CD4-positive, alpha-beta T cell (primary cell): Measurements from ENCODE around the gene SSNA1. TPM values are rescaled to one million over a fixed set of nuclear protein-coding genes. Genes with fewer than 3 reads are reported as not detected.

Experiments
- ATAC-seq: fragments of 200-7000 bp; cut with Tn5 transposase; one replicate; pipeline ENCODE4 v1.10.0; 2022; ENCODE audit warnings: mild to moderate bottlenecking; ENCODE audit not compliant: poor library complexity
- CTCF ChIA-PET: fragments of 350-600 bp; sonication (Branson Sonifier 250); formaldehyde crosslinking; loops from one replicate; lab custom pipeline; 2021; ENCODE audit warnings: antibody characterized with exemption, inconsistent platforms; lab: Charles Lee
- POLR2A ChIA-PET: fragments of 350-600 bp; sonication (Branson Sonifier 250); formaldehyde crosslinking; loops from one replicate; lab custom pipeline; 2021; ENCODE audit warnings: antibody characterized with exemption, inconsistent platforms; lab: Charles Lee
- DNase-seq, 14 experiments: peaks; one replicate each; pipeline ENCODE4 v3.0.0-alpha.2; 2013 to 2020; ENCODE audit warnings: mixed read lengths in 2 of 14
- H3K27ac ChIP-seq, 2 donors: one replicate each; pipeline versions ENCODE4 v1.5.1 to v1.7.0; 2013; ENCODE audit warnings: low read length in 2 of 2, low read depth in 1 of 2, mild to moderate bottlenecking in 1 of 2
- H3K27me3 ChIP-seq, 2 experiments: 1 replicate in 1 of 2; 2 replicates in 1 of 2; pipeline versions ENCODE4 v1.6.1 to v1.7.0; 2013; ENCODE audit warnings: low read length in 2 of 2, control low read depth in 1 of 2, mild to moderate bottlenecking in 1 of 2, moderate library complexity in 1 of 2; ENCODE audit not compliant: insufficient read depth in 2 of 2, control insufficient read depth in 1 of 2
- H3K36me3 ChIP-seq: one replicate; pipeline ENCODE4 v1.6.1; 2013; ENCODE audit warnings: low read length, control low read depth; ENCODE audit not compliant: insufficient read depth
- H3K4me1 ChIP-seq: one replicate; pipeline ENCODE4 v1.6.1; 2013; ENCODE audit warnings: low read length, control low read depth; ENCODE audit not compliant: insufficient read depth
- H3K4me3 ChIP-seq: one replicate; pipeline ENCODE4 v1.5.1; 2013; ENCODE audit warnings: mild to moderate bottlenecking, low read length, moderate library complexity
- H3K9me3 ChIP-seq, 2 experiments: 1 replicate in 1 of 2; 2 replicates in 1 of 2; pipeline versions ENCODE4 v1.6.1 to v1.7.0; 2013; ENCODE audit warnings: low read length in 2 of 2, mild to moderate bottlenecking in 2 of 2, control low read depth in 1 of 2, moderate library complexity in 1 of 2; ENCODE audit not compliant: control insufficient read depth in 1 of 2, insufficient read depth in 1 of 2
- H3K27ac Mint-ChIP-seq: one replicate; pipeline ENCODE4 v1.8.0; 2020; ENCODE audit warnings: mixed read lengths
- H3K27me3 Mint-ChIP-seq: one replicate; pipeline ENCODE4 v1.8.0; 2021; ENCODE audit warnings: mixed read lengths
- H3K36me3 Mint-ChIP-seq: one replicate; pipeline ENCODE4 v1.8.0; 2021; ENCODE audit warnings: low read depth, mixed read lengths
- H3K4me1 Mint-ChIP-seq: one replicate; pipeline ENCODE4 v1.8.0; 2021; ENCODE audit warnings: low read depth, mixed read lengths
- H3K4me3 Mint-ChIP-seq: one replicate; pipeline ENCODE4 v1.8.0; 2020; ENCODE audit warnings: mild to moderate bottlenecking, mixed read lengths
- H3K9me3 Mint-ChIP-seq: one replicate; pipeline ENCODE4 v1.8.0; 2020; ENCODE audit warnings: mixed read lengths
- intact Hi-C, 2 experiments: fragments of 100-400 bp; cut with DNase I in 1 of 2; cut with micrococcal nuclease in 1 of 2; formaldehyde crosslinking; loops; one replicate each; pipeline versions ENCODE4 v1.15.1 to v1.9.0; 2023 to 2025; cut with DNase I, micrococcal nuclease
- total RNA-seq, 174 experiments: library from RNA in 2 of 174; stranded (reverse) in 2 of 174; gene quantifications; one replicate each; pipeline ENCODE4 v1.2.3 and lab custom pipeline; 2021 to 2026
- TF ChIP-seq, protein P1 (sequence below): fragments of 200-600 bp; IDR thresholded peaks from one replicate; pipeline ENCODE4 v1.8.0; 2022; ENCODE audit warnings: antibody characterized with exemption, mild to moderate bottlenecking

SSNA1 gene
- total RNA-seq, 2 experiments from 2014 or later: 30.1 to 30.5 TPM

DNA sequence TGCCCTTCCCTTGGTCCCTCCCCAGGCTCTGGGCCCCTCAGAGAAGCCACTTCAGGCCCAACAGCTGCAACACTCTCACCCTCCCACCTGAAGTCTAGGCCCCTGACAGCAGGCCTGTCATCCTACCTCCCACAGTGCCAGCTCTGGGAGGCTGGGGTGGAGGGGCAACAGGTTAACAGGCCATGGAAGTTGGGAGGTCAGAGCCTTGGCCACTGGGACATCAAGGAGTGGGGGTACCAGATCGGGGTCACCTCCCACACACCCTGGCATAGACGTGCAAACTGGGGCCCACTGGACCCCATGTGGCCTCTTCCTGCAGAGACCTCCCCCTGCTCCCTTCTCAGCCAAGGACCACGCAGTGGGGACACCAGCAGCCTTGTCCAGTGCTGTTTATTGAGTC, 2.8 kb downstream of the SSNA1 start:
- H3K36me3 Mint-ChIP-seq: peaks cover 31% of the 10 kb centered on the region
- Histone ChIP-seq H3K4me1 (peaks cover 39% of the 10 kb centered on the region), H3K27me3 (no peaks in the 10 kb centered on the region), H3K9me3 (no peaks in the 10 kb centered on the region), H3K27ac (no peak overlapping the region), H3K36me3 (peaks cover 25% of the 10 kb centered on the region), H3K4me3 (no peak overlapping the region)
- ATAC-seq (no peak), DNase-seq (no peak)
- no peaks in the 10 kb centered on the region for H3K9me3 Mint-ChIP-seq
- intact Hi-C loops: no loop called here
- H3K4me1 Mint-ChIP-seq: peaks cover 25% of the 10 kb centered on the region
- no peak overlapping the region for H3K4me3 Mint-ChIP-seq
- peak overlapping the region; percentile 67 for H3K27ac Mint-ChIP-seq
- TF ChIP-seq, protein P1, sequence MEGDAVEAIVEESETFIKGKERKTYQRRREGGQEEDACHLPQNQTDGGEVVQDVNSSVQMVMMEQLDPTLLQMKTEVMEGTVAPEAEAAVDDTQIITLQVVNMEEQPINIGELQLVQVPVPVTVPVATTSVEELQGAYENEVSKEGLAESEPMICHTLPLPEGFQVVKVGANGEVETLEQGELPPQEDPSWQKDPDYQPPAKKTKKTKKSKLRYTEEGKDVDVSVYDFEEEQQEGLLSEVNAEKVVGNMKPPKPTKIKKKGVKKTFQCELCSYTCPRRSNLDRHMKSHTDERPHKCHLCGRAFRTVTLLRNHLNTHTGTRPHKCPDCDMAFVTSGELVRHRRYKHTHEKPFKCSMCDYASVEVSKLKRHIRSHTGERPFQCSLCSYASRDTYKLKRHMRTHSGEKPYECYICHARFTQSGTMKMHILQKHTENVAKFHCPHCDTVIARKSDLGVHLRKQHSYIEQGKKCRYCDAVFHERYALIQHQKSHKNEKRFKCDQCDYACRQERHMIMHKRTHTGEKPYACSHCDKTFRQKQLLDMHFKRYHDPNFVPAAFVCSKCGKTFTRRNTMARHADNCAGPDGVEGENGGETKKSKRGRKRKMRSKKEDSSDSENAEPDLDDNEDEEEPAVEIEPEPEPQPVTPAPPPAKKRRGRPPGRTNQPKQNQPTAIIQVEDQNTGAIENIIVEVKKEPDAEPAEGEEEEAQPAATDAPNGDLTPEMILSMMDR: no peak
- CTCF ChIA-PET: interaction anchor here (0.5 kb wide), 1 partner anchor 61 kb away, joined by 3 read pairs; no protein-coding TSS in a partner anchor
- POLR2A ChIA-PET: interaction anchor here (0.8 to 1.3 kb wide), 2 partner anchors 10 to 33 kb away, joined by 3 read pairs; no protein-coding TSS in a partner anchor
- no peaks in the 10 kb centered on the region for H3K27me3 Mint-ChIP-seq

DNA sequence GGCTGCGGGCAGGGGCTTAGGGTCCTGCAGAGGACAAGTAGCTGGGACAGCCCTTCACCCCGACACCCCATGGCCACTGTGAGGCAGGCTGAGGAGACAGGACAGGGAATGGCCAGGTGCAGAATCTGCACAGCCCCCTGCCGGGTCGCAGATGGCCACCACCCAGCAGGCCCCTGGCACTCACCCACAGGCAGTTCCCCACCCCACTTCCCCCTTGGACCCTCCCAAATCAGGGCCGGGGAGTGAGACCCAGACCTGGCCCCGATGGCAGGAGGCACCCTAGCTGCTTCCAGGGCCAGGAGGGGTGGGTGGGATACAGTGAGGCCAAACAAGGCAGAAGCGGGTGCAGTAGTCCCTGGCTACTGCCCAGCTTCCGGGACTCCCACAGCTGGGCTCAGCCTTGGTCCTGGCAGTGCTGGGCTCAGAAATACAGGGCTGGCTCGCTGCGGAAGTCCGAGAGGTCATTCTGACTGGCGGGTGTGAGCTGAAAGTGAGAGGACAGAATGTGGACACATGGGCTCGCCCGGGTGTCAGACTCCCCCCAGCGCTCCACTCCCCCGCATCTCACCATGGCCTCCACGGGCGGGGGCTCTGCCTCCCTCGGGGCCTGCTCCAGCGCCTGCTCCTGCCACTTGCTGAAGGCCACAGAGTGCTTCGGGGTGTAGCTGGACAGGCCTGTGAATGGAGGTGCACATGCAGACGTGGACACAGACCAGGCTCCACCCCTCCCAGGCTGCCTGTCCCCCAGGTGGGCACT, 3.4 kb downstream of the SSNA1 start:
- Mint-ChIP-seq H3K36me3 (peaks cover 25% of the 10 kb centered on the region), H3K9me3 (no peaks in the 10 kb centered on the region), H3K4me3 (no peak overlapping the region), H3K27ac (no peak overlapping the region), H3K27me3 (no peaks in the 10 kb centered on the region), H3K4me1 (peaks cover 19% of the 10 kb centered on the region)
- Histone ChIP-seq H3K4me3 (no peak overlapping the region), H3K36me3 (peaks cover 20% of the 10 kb centered on the region), H3K27me3 (no peaks in the 10 kb centered on the region), H3K9me3 (no peaks in the 10 kb centered on the region), H3K4me1 (peaks cover 32% of the 10 kb centered on the region), H3K27ac (no peak overlapping the region)
- no peak for DNase-seq
- TF ChIP-seq, protein P1: no peak
- intact Hi-C loops: no loop called here
- ChIA-PET POLR2A (interaction anchor here (0.8 to 1.3 kb wide), 4 partner anchors 9 to 32 kb away, joined by 3 to 4 read pairs (median 3); partner anchors contain the start of gene TPRN), CTCF (interaction anchor here (0.5 kb wide), 1 partner anchor 62 kb away, joined by 3 read pairs; no protein-coding TSS in a partner anchor)
- no peak for ATAC-seq

DNA sequence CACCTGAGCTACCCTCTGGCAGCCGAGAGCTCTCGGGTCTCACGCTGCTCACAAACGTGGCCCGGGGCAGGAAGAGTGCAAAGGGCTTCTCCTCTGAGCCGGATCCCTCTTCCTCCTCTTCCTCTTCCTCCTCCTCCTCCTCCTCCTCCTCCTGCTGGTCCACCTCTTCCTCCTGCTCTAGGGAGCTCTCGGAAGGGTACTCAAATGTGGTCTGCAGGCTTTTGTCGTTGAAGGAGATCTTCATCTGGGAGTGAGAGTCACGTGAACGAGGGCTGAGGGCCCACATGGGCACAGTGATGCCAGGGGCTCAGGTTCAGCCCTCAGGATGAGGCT, 3.9 kb downstream of the SSNA1 start:
- CTCF ChIA-PET: no interaction called here
- POLR2A ChIA-PET: interaction anchor here (1.2 to 1.3 kb wide), 2 partner anchors 8 to 31 kb away, joined by 3 to 4 read pairs; partner anchors contain the start of gene TPRN
- H3K9me3 ChIP-seq: no peaks in the 10 kb centered on the region
- H3K9me3 Mint-ChIP-seq: no peaks in the 10 kb centered on the region
- H3K4me1 Mint-ChIP-seq: peaks cover 14% of the 10 kb centered on the region
- TF ChIP-seq, protein P1: no peak
- no peaks in the 10 kb centered on the region for H3K27me3 ChIP-seq
- no peak overlapping the region for H3K4me3 Mint-ChIP-seq
- H3K4me1 ChIP-seq: peaks cover 27% of the 10 kb centered on the region
- ATAC-seq (no peak), DNase-seq (no peak)
- intact Hi-C loops: no loop called here
- H3K36me3 ChIP-seq: peaks cover 16% of the 10 kb centered on the region
- H3K4me3 ChIP-seq: no peak overlapping the region
- H3K27ac Mint-ChIP-seq: no peak overlapping the region
- H3K36me3 Mint-ChIP-seq: peaks cover 23% of the 10 kb centered on the region
- H3K27ac ChIP-seq: no peak overlapping the region
- H3K27me3 Mint-ChIP-seq: no peaks in the 10 kb centered on the region
